Tibial nerve (tissue), 4 donors: ENCODE results near the gene CDKN3. TPM values are rescaled to one million over a fixed set of nuclear protein-coding genes. Genes with fewer than 3 reads are reported as not detected.
A peak's percentile ranks its signal among the peaks of the same experiment; 100 is the strongest.
"Not testable (repeated sequence)": the region's sequence is repeated elsewhere in the genome, so short reads cannot be mapped to it uniquely, and the experiment has no call there.

Experiments used
- DNase-seq, 2 donors: peaks; one replicate each; pipeline ENCODE4 v3.0.0-alpha.2; 2019; ENCODE audit warnings: low spot score in 2 of 2
- H3K27ac ChIP-seq, 4 donors: fragments of 200-600 bp; sonication (generic) in 3 of 4; one replicate each; pipeline ENCODE4 v1.5.1; 2017 to 2019; ENCODE audit warnings: mild to moderate bottlenecking in 1 of 4
- H3K27me3 ChIP-seq, 2 donors: fragments of 200-600 bp; sonication (generic) in 1 of 2; one replicate each; pipeline versions ENCODE4 v1.5.1 to v1.6.0; 2017 to 2019
- H3K36me3 ChIP-seq, 3 donors: fragments of 200-600 bp; sonication (generic); one replicate each; pipeline ENCODE4 v1.5.1; 2018 to 2019
- H3K4me1 ChIP-seq, 4 donors: fragments of 200-600 bp; sonication (generic) in 3 of 4; one replicate each; pipeline ENCODE4 v1.5.1; 2017 to 2019
- H3K4me3 ChIP-seq, 4 donors: fragments of 200-600 bp; sonication (generic) in 3 of 4; one replicate each; pipeline ENCODE4 v1.5.1; 2017 to 2019; ENCODE audit warnings: mild to moderate bottlenecking in 1 of 4, moderate library complexity in 1 of 4
- H3K9me3 ChIP-seq, 4 donors: fragments of 200-600 bp; sonication (generic) in 3 of 4; one replicate each; pipeline ENCODE4 v1.5.1; 2017 to 2019
- EP300 ChIP-seq, 2 donors: sonication (generic); formaldehyde crosslinking; IDR thresholded peaks; one replicate each; pipeline ENCODE4 v1.6.1; 2017; ENCODE audit warnings: antibody characterized with exemption in 2 of 2, mild to moderate bottlenecking in 1 of 2
- POLR2A ChIP-seq, 2 donors: fragments of 450-650 bp; IDR thresholded peaks; one replicate each; pipeline ENCODE4 v1.6.1; 2017; ENCODE audit warnings: antibody characterized with exemption in 2 of 2, mild to moderate bottlenecking in 2 of 2, moderate library complexity in 2 of 2
- WGBS, 2 donors: methylation state at CpG; one replicate each; pipeline ENCODE4 v1.1.5; 2018; 5-methylcytosine and 5-hydroxymethylcytosine counted together
- total RNA-seq, 4 donors: library from RNA; depleted of rRNA; stranded (reverse); fragments of >200 nt; gene quantifications; one replicate each; pipeline ENCODE4 v1.1.0, GENCODE V29; 2016
- TF ChIP-seq, protein P1 (sequence below), 5 experiments: fragments of 200-600 bp in 3 of 5; fragments of 450-650 bp in 2 of 5; sonication (generic) in 3 of 5; IDR thresholded peaks; one replicate each; pipeline ENCODE4 v1.5.1; 2016 to 2019; ENCODE audit warnings: antibody characterized with exemption in 5 of 5, mild to moderate bottlenecking in 3 of 5, moderate library complexity in 2 of 5

Gene CDKN3
- total RNA-seq, 4 donors from 2014 or later, result 3.6 to 4.6 TPM; not detected in 2

DNA sequence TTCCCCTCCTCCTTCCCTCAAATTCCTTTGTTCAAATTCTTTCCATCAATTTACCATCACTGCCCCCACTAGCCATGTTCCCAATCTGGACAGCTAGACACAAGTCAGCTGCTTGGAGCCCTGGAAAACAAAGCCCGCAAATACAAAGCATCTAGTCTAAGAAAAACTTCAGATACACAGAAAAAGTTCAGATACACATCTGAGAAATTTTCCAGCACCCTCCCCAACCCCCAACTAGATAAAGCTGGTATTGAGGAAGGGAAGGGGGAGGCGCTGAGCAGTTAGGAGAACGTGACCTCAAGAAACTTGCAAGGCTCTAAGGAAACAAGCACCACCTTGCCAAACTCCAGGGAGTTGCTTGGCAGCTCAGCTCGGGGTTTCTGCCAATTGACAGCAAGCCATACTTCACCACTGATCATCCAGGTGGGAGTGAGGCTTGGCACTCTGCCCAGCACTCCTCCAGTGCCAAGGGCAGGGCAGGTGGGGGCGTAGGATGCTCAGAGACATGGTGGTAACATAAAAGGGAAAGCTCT is 49.4 kb downstream of the CDKN3 start:
- TF ChIP-seq POLR2A (IDR thresholded peaks at IDR 0.05) (no peak), EP300 (IDR thresholded peaks at IDR 0.05) (no peak)
- TF ChIP-seq, protein P1, sequence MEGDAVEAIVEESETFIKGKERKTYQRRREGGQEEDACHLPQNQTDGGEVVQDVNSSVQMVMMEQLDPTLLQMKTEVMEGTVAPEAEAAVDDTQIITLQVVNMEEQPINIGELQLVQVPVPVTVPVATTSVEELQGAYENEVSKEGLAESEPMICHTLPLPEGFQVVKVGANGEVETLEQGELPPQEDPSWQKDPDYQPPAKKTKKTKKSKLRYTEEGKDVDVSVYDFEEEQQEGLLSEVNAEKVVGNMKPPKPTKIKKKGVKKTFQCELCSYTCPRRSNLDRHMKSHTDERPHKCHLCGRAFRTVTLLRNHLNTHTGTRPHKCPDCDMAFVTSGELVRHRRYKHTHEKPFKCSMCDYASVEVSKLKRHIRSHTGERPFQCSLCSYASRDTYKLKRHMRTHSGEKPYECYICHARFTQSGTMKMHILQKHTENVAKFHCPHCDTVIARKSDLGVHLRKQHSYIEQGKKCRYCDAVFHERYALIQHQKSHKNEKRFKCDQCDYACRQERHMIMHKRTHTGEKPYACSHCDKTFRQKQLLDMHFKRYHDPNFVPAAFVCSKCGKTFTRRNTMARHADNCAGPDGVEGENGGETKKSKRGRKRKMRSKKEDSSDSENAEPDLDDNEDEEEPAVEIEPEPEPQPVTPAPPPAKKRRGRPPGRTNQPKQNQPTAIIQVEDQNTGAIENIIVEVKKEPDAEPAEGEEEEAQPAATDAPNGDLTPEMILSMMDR (IDR thresholded peaks at IDR 0.05), result no peak
- Histone ChIP-seq H3K36me3 (no peaks in the 10 kb centered on the region), H3K9me3 (no peaks in the 10 kb centered on the region), H3K27ac (peak overlapping the region in 3 of 4 donors; percentile 26 to 49 (median 47)), H3K27me3 (no peaks in the 10 kb centered on the region), H3K4me3 (no peak overlapping the region), H3K4me1 (peaks cover 0 to 11% (median 5%) of the 10 kb centered on the region in 4 donors)
- no peak for DNase-seq
- WGBS, 2 donors, result 23 to 25% methylated on average over 5 of the region's 5 CpGs

DNA sequence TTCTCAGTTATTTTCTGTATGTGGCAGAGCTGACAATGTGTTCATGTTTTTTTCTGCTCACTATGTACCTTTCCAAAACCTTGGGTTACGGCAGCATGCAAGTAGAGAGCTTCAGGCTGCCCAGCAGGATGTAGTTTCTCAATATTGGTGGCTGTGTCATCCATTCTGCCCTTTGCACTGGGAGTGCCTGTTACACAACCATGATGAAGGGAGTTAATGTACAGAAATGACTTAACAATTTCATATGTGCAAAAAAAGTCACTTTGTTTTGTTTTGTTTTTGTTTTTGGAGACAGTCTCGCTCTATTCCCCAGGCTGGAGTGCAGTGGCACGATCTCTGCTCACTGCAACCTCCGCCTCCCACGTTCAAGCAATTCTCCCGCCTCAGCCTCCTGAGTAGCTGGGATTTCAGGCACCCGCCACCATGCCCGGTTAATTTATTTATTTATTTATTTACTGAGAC is 50.5 kb downstream of the CDKN3 start:
- Histone ChIP-seq H3K27me3 (no peaks in the 10 kb centered on the region), H3K4me1 (peaks cover 0 to 11% (median 5%) of the 10 kb centered on the region in 4 donors), H3K9me3 (no peaks in the 10 kb centered on the region), H3K4me3 (no peak overlapping the region), H3K36me3 (no peaks in the 10 kb centered on the region), H3K27ac (peak overlapping the region in 1 of 4 donors; percentile 47)
- 89 to 95% methylated on average over 8 of the region's 8 CpGs for WGBS, 2 donors
- TF ChIP-seq, protein P1 (IDR thresholded peaks at IDR 0.05), result no peak
- TF ChIP-seq EP300 (IDR thresholded peaks at IDR 0.05) (peak in 1 of 2 donors; percentile 7), POLR2A (IDR thresholded peaks at IDR 0.05) (no peak)
- no peak for DNase-seq

DNA sequence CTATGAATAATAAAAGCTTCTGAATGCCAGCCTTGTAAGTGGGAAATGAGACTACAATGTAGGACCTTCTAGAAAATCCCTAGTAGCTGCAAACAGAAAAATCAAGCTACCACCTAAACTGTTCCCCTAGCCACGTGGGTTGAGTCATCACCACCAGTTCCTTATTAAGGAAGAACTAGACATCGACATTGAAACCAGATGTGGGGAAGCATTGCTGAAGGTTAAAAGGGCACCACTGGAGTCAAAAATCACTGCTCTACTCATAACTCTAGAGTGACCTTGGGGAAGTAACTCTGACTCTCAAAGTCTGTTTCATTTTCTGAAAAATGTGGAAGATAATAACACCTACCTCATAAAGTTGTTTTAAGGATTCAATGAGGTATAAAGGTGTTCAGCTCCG is 53.7 kb downstream of the CDKN3 start:
- Histone ChIP-seq H3K36me3 (no peaks in the 10 kb centered on the region), H3K27me3 (no peaks in the 10 kb centered on the region), H3K4me3 (no peak overlapping the region), H3K9me3 (no peaks in the 10 kb centered on the region), H3K4me1 (peaks cover 0 to 11% (median 5%) of the 10 kb centered on the region in 4 donors), H3K27ac (no peak overlapping the region)
- TF ChIP-seq POLR2A (IDR thresholded peaks at IDR 0.05), result no peak
- WGBS, 2 donors, result 45 to 50% methylated on average over 3 of the region's 3 CpGs
- DNase-seq, result no peak

DNA sequence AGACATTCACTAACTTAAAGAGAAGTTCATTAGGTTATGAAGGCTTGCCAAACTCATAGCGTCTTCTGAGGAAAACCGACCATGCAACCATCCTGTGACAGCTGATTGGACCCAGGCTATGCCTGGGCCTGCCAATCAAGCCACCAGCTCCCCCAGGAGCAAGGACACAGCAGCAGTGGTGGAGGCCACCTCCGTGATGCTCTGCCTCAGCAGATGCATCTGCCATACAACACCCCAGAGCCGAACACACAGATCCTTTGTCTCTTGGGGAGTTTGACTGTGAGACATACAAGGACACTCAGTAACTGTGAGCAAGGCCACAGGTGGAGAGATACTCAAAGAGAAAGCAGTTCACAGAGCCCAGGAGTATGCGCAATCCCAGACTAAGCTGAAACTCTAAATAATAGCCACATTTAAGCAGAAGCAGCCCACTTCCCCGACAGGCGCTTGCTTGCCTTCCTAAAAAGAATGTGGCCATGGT is 54.4 kb downstream of the CDKN3 start:
- Histone ChIP-seq H3K4me3 (no peak overlapping the region), H3K36me3 (no peaks in the 10 kb centered on the region), H3K27ac (no peak overlapping the region), H3K4me1 (peaks cover 0 to 5% (median 2%) of the 10 kb centered on the region in 4 donors), H3K9me3 (no peaks in the 10 kb centered on the region), H3K27me3 (no peaks in the 10 kb centered on the region)
- DNase-seq, result no peak
- TF ChIP-seq POLR2A (IDR thresholded peaks at IDR 0.05) (no peak), EP300 (IDR thresholded peaks at IDR 0.05) (no peak)
- 80 to 82% methylated on average over 7 of the region's 7 CpGs for WGBS, 2 donors

DNA sequence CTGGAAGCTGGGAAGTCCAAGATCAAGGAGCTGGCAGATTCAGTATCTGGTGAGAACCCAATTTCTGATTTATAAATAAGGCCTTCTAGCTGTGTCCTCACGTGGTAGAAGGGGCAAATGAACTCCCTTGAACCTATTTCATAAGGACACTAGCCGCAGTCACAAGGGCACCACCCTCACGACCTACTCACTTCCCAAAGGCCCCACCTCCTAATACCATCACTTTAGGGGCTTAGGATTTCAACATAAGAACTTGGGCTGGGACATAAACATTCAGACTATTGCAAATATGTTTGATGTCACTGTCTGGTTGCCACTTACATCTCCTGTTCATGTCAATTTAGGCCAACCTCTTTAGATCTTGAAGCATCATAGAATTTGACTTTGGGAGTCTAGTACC is 55.2 kb downstream of the CDKN3 start:
- Histone ChIP-seq H3K4me1 (no peaks in the 10 kb centered on the region), H3K27me3 (no peaks in the 10 kb centered on the region), H3K27ac (no peak overlapping the region), H3K4me3 (no peak overlapping the region), H3K36me3 (no peaks in the 10 kb centered on the region), H3K9me3 (no peaks in the 10 kb centered on the region)
- TF ChIP-seq EP300 (IDR thresholded peaks at IDR 0.05), result no peak
- TF ChIP-seq, protein P1 (IDR thresholded peaks at IDR 0.05), result no peak
- TF ChIP-seq POLR2A (IDR thresholded peaks at IDR 0.05), result no peak
- WGBS, 2 donors, result 83 to 91% methylated on average over 3 of the region's 3 CpGs
- DNase-seq, result no peak

DNA sequence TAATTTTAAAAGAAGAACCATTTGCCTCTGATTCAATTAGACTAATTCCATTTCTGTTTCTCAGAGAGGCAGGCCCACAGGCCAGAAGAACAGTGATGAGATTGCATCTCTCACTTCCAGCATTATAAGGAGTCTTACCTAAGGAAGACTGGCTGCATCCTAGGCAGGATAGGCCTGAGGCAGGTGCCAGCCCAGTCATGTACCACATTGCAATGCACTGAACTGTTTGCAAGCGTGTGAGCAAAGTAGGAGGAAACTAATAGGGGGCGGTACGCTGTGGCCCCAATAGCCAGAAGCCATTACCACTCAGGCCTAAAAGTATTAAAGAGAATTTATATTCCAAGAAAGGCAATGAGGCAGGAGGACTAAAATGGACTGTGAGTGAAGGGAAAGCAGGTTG is 56.4 kb downstream of the CDKN3 start:
- WGBS, 2 donors, result 95 to 100% methylated on average over 3 of the region's 3 CpGs
- no peaks in the 10 kb centered on the region for H3K4me1 ChIP-seq
- no peak for DNase-seq
- no peaks in the 10 kb centered on the region for H3K27me3 ChIP-seq
- no peak overlapping the region for H3K4me3 ChIP-seq
- TF ChIP-seq POLR2A (IDR thresholded peaks at IDR 0.05) (no peak), EP300 (IDR thresholded peaks at IDR 0.05) (no peak)
- TF ChIP-seq, protein P1 (IDR thresholded peaks at IDR 0.05), result no peak
- no peaks in the 10 kb centered on the region for H3K36me3 ChIP-seq
- no peak overlapping the region for H3K27ac ChIP-seq
- no peaks in the 10 kb centered on the region for H3K9me3 ChIP-seq

DNA sequence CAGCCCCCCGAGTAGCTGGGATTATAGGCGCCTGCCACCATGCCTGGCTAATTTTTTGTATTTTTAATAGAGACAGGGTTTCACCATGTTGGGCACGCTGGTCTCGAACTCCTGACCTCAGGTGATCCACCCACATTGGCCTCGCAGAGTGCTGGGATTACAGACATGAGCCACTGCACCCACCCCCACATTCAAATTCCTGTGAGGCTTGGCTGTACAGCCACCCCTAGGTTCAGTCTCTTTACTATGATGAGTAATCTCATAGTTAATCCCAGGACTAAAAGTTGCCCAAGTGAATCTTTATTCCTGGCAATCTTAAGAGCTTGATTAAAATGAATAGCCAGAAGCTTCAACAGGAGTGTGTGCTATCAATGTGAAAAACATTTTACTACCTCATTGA is 57.2 kb downstream of the CDKN3 start:
- H3K36me3 ChIP-seq, H3K4me3 ChIP-seq, DNase-seq, H3K27me3 ChIP-seq, H3K9me3 ChIP-seq, H3K4me1 ChIP-seq, H3K27ac ChIP-seq: not testable (repeated sequence)
- 79 to 88% methylated on average over 5 of the region's 5 CpGs for WGBS, 2 donors
